Endodermal cell (in vitro differentiated cells): Measurements from ENCODE around the gene LTBP2. TPM values are rescaled to one million over a fixed set of nuclear protein-coding genes. Genes with fewer than 3 reads are reported as not detected.

Experiments used
- DNase-seq: peaks from one replicate; pipeline ENCODE4 v3.0.0-alpha.2; 2017
- H3K27ac ChIP-seq: 2 replicates; pipeline ENCODE4 v1.5.1; 2013; ENCODE audit warnings: mild to moderate bottlenecking, low read depth, low read length, moderate library complexity
- H3K27me3 ChIP-seq: 2 replicates; pipeline ENCODE4 v1.6.1; 2013; ENCODE audit warnings: mild to moderate bottlenecking, low read length, moderate library complexity; ENCODE audit not compliant: insufficient read depth, control insufficient read depth, poor library complexity, severe bottlenecking
- H3K36me3 ChIP-seq: 2 replicates; pipeline ENCODE4 v1.7.0; 2013; ENCODE audit warnings: mild to moderate bottlenecking, low read length, moderate library complexity; ENCODE audit not compliant: control insufficient read depth, insufficient read depth
- H3K4me1 ChIP-seq: one replicate; pipeline ENCODE4 v1.7.0; 2013; ENCODE audit warnings: low read length; ENCODE audit not compliant: control insufficient read depth, insufficient read depth
- H3K4me3 ChIP-seq: 2 replicates; pipeline ENCODE4 v1.5.1; 2013; ENCODE audit warnings: mild to moderate bottlenecking, low read length, moderate library complexity
- H3K9ac ChIP-seq: 2 replicates; pipeline ENCODE4 v1.6.1; 2013; ENCODE audit warnings: mild to moderate bottlenecking, low read length, moderate library complexity; ENCODE audit not compliant: poor library complexity, severe bottlenecking; ENCODE audit errors: extremely low read depth
- H3K9me3 ChIP-seq: 2 replicates; pipeline ENCODE4 v1.6.1; 2013; ENCODE audit warnings: mild to moderate bottlenecking, low read length, moderate library complexity; ENCODE audit not compliant: control insufficient read depth
- H3K27ac Mint-ChIP-seq: 2 replicates; pipeline ENCODE4 v1.8.0; 2020; ENCODE audit warnings: mixed read lengths
- H3K27me3 Mint-ChIP-seq: 2 replicates; pipeline ENCODE4 v1.8.0; 2021; ENCODE audit warnings: mild to moderate bottlenecking, mixed read lengths; ENCODE audit not compliant: insufficient read depth
- H3K36me3 Mint-ChIP-seq: 2 replicates; pipeline ENCODE4 v1.8.0; 2020; ENCODE audit warnings: low read depth, mixed read lengths
- H3K4me1 Mint-ChIP-seq: 2 replicates; pipeline ENCODE4 v1.8.0; 2020; ENCODE audit warnings: mixed read lengths
- H3K4me3 Mint-ChIP-seq: 2 replicates; pipeline ENCODE4 v1.8.0; 2020; ENCODE audit warnings: mild to moderate bottlenecking, moderate library complexity, mixed read lengths
- H3K9me3 Mint-ChIP-seq: 2 replicates; pipeline ENCODE4 v1.8.0; 2020; ENCODE audit warnings: mild to moderate bottlenecking, mixed read lengths
- WGBS, 2 experiments: methylation state at CpG; one replicate each; pipeline versions ENCODE4 v1.1.5 to v1.1.7; 2013; ENCODE audit warnings: missing lambda C conversion rate in 2 of 2, mixed read lengths in 1 of 2; ENCODE audit not compliant: insufficient coverage in 1 of 2, insufficient read length in 1 of 2; 5-methylcytosine and 5-hydroxymethylcytosine counted together
- total RNA-seq, 2 donors: library from RNA; stranded (reverse); fragmentation: NEBNext Ultra II Directional in 1 of 2; extraction: Animal tissue kit (Norgen Biotek cat#: 25700) in 1 of 2; gene quantifications; 2 replicates in 1 of 2; 3 replicates in 1 of 2; pipeline ENCODE4 v1.2.1, GENCODE V29; 2021
- TF ChIP-seq, protein P1 (sequence below): fragments of 200-600 bp; sonication (generic); conservative IDR thresholded peaks from 2 replicates; pipeline ENCODE4 v1.5.0; 2021; ENCODE audit warnings: antibody characterized with exemption, mild to moderate bottlenecking

Gene LTBP2
- total RNA-seq, 2 donors from 2014 or later = 1.7 to 2.9 TPM

GRCh38 chr14:74587363-74587707 is 24.7 kb downstream of the LTBP2 start:
- no peaks in the 10 kb centered on the region for H3K9me3 Mint-ChIP-seq
- WGBS, 2 experiments = 95 to 100% methylated on average over 6 to 10 of the region's 10 CpGs
- H3K27ac ChIP-seq = no peak overlapping the region
- H3K27me3 Mint-ChIP-seq = peaks cover 1% of the 10 kb centered on the region
- no peak overlapping the region for H3K27ac Mint-ChIP-seq
- H3K4me1 Mint-ChIP-seq = no peaks in the 10 kb centered on the region
- no peak overlapping the region for H3K9ac ChIP-seq
- H3K36me3 ChIP-seq = no peaks in the 10 kb centered on the region
- TF ChIP-seq, protein P1, sequence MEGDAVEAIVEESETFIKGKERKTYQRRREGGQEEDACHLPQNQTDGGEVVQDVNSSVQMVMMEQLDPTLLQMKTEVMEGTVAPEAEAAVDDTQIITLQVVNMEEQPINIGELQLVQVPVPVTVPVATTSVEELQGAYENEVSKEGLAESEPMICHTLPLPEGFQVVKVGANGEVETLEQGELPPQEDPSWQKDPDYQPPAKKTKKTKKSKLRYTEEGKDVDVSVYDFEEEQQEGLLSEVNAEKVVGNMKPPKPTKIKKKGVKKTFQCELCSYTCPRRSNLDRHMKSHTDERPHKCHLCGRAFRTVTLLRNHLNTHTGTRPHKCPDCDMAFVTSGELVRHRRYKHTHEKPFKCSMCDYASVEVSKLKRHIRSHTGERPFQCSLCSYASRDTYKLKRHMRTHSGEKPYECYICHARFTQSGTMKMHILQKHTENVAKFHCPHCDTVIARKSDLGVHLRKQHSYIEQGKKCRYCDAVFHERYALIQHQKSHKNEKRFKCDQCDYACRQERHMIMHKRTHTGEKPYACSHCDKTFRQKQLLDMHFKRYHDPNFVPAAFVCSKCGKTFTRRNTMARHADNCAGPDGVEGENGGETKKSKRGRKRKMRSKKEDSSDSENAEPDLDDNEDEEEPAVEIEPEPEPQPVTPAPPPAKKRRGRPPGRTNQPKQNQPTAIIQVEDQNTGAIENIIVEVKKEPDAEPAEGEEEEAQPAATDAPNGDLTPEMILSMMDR = no peak
- no peaks in the 10 kb centered on the region for H3K36me3 Mint-ChIP-seq
- DNase-seq = no peak
- no peaks in the 10 kb centered on the region for H3K27me3 ChIP-seq
- no peaks in the 10 kb centered on the region for H3K4me1 ChIP-seq
- H3K4me3 Mint-ChIP-seq = no peak overlapping the region
- no peak overlapping the region for H3K4me3 ChIP-seq
- no peaks in the 10 kb centered on the region for H3K9me3 ChIP-seq

- DNase-seq = no peak
- no peak overlapping the region for H3K4me3 ChIP-seq
- H3K27ac ChIP-seq = no peak overlapping the region
- no peaks in the 10 kb centered on the region for H3K9me3 ChIP-seq
- H3K4me1 ChIP-seq = no peaks in the 10 kb centered on the region
- no peaks in the 10 kb centered on the region for H3K36me3 ChIP-seq
- H3K9ac ChIP-seq = no peak overlapping the region
- H3K27me3 ChIP-seq = no peaks in the 10 kb centered on the region
- H3K27me3 Mint-ChIP-seq = peaks cover 1% of the 10 kb centered on the region
- H3K4me3 Mint-ChIP-seq = no peak overlapping the region
- no peak overlapping the region for H3K27ac Mint-ChIP-seq
- H3K4me1 Mint-ChIP-seq = no peaks in the 10 kb centered on the region
- WGBS, 2 experiments = 95 to 96% methylated on average over 15 to 18 of the region's 18 CpGs
- no peaks in the 10 kb centered on the region for H3K36me3 Mint-ChIP-seq
- no peaks in the 10 kb centered on the region for H3K9me3 Mint-ChIP-seq
- TF ChIP-seq, protein P1 = no peak
Observed at GRCh38 chr14:74586681-74587362, 25.2 kb downstream of the LTBP2 start.

DNA sequence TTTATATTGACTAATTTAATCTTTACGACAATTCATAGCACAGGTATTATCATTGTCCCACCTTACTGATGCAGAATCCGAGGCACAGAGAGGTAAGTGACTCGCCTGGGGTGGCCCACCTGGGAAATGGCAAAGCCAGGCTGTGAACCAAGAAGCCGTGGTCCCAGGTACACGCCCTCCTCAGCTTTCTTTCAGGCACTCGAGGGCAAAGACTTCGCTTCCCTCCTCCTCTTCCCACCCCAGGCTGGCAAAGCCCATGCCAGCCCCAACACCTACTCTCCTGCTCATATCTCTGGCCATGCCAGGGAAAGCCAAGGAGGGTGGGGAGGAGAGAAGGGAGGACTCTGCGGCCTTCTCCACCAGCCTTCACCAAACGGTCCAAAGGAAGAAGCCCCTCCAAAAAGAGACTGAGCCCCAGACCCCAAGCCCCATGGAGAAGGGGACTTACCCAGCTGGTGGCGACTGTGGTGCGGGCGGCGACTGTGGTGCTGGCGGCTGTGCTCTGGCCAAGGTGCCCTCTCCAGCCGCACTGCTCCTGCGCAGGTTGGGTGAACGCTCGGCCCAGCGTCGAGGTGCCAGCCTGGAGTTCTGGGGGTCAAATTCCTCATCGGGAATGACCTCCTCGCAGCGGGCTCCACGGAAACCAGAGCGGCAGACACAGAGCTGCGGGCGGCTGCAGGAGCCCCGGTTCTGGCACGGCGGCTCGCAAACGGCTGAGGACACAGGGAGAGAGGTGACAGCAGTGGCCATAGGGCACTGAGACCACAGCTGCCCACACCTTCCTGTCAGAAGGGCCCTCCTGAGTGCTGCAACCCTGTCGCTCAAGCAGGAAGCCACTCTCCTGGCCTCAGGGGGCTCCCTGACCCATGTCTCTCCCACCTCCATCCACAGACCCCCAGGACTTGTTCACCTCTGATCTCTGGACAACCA is 26.4 kb downstream of the LTBP2 start:
- Histone ChIP-seq H3K36me3 (no peaks in the 10 kb centered on the region), H3K27ac (no peak overlapping the region), H3K4me1 (no peaks in the 10 kb centered on the region), H3K9ac (no peak overlapping the region), H3K9me3 (no peaks in the 10 kb centered on the region), H3K4me3 (no peak overlapping the region), H3K27me3 (no peaks in the 10 kb centered on the region)
- Mint-ChIP-seq H3K4me1 (no peaks in the 10 kb centered on the region), H3K27ac (no peak overlapping the region), H3K9me3 (no peaks in the 10 kb centered on the region), H3K4me3 (no peak overlapping the region), H3K27me3 (peaks cover 1% of the 10 kb centered on the region), H3K36me3 (no peaks in the 10 kb centered on the region)
- no peak for DNase-seq
- TF ChIP-seq, protein P1 = no peak
- 95 to 97% methylated on average over 19 to 33 of the region's 33 CpGs for WGBS, 2 experiments
